Hypothalamus (tissue), 51 donors: Measurements from ENCODE around the gene PPFIA4.
A peak's percentile ranks its signal among the peaks of the same experiment; 100 is the strongest.

Experiments used
- DNase-seq, 51 donors: peaks; one replicate each; lab custom pipeline; 2025; lab: John Stamatoyannopoulos, UW

PPFIA4 gene

DNA sequence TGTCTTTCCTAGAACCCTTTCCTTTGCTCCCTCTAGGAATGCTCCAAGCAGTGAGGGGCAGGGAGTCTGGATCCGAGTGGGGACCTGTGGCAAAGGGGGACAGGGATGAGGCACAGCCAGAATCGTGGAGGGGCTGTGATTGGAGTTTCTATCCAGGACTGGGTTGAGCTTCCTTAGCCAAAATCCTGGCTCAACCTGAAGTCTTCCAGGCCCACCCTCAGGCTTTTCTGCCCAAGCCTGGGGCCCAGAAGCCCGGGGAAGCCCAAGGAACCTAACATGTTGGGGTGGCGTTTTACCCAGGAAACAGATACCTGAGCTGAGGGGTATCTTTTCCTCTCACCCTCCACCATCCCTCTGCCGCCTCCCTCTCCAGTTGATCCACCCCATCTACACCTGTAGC lies 54.2 kb downstream of the PPFIA4 start:
- DNase-seq, result no peak

DNA sequence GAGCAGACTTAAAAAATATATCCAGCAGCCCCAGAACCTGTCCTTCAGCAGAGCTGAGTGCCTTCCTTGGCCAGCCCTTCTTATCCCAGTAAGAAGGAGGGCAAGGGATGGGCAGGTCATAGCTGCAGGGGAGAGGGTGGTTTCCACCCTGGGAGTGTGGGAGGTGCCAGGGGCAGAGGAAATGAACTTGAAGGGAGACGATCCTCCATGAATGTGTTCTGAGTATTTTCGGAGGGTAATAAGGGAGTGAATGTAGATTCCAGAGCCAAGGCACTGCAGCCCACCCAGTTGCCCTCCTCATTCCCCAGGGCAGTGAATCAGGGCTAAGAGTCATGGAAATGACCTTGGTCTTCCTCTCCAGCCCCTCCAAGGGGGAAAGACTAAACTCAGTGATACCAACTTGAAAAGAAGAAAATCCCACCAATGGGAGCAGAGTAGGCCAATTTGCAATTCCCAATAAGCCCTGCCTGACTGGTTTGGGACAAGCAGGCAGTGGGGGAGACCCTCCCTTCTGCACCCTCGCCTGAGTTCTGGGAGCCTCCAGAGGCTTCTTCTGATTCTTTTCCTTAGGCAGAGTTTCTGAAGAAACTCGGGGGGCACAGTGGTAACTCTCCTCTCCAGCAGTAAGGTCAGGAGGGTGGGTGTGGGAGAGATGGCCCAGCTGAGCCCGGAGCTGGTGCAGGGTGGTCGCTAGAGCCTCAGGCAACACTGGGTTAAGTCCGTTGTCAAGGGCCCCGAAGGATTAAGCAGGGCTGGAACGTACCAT lies 55.4 kb downstream of the PPFIA4 start:
- no peak for DNase-seq

DNA sequence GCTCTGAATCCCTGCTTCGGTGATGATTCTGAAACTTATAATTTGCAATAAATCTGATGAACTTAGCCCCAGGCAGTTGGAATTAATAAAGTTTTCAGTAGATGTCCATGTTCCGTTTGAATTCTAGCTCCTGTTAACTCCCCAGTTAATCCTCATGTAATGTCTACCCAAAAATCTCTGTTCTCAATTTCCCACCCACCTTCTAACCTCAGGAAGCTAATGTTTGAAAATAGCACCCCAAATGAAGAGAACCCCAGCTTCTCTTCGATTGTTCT lies 55.9 kb downstream of the PPFIA4 start:
- no peak for DNase-seq

DNA sequence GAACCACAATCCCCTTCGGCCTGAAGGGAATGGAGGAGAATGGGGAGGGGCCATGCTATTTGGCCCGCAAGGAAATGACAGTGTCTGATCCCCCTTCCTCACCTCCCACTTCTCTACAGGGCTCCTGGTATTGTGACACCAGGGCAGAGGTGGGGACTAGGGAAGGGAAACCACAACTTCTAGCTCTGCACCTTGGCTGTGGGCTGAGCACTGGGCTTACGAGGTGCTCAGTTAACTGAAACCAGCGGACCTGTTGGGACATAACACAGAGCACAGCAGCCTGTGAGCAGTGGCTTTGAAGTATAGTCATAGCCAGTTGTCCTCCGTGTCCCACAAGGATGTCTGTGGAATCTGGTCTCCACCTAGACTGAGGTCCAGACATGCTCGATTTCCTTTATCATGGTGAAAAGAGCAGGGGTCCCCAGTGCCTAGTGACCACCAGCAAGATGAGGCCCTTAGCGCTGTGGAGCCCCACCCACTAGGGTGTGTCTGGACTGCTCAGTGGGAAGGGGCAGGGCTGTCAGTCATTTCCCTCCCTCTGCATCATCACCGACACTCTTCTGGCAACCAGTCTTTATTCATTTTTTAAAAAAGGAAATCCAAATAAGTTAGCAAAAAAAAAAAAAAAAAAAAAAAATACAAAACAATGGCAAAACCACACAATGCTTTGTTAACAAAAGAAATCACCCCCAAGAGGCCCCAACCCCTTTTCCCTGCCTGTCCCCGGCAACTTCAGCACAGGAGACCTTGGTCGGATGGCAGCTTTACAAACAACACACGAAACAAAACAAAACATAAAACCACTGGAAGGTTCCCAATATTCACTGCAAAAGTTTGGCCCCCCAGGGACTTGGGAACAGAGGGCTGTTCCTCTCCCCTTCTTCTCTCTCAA lies 56.5 kb downstream of the PPFIA4 start:
- DNase-seq, result no peak

DNA sequence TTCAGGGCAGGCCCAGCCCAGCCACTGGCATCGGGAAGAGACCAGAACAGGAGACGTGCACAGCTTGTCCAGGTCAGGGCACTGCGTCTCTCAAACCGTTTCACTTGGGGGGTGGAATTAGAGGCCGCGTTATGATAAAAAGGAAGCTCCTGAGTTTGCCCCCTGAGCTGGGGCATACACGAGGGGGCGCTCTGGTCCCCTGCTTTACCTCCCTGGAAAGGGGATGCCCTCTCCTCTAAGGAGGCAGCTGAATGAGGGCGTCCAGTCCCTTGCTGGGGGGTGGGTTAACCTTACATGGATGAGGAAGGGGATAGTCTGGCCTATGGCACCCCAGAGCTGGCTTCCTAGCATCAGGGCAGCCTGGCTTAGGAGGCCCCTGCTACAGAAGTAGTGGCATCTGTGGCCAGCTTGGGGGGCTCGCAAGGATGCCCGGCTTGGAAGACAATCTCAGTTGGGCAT lies 57.2 kb downstream of the PPFIA4 start:
- DNase-seq, result no peak

DNA sequence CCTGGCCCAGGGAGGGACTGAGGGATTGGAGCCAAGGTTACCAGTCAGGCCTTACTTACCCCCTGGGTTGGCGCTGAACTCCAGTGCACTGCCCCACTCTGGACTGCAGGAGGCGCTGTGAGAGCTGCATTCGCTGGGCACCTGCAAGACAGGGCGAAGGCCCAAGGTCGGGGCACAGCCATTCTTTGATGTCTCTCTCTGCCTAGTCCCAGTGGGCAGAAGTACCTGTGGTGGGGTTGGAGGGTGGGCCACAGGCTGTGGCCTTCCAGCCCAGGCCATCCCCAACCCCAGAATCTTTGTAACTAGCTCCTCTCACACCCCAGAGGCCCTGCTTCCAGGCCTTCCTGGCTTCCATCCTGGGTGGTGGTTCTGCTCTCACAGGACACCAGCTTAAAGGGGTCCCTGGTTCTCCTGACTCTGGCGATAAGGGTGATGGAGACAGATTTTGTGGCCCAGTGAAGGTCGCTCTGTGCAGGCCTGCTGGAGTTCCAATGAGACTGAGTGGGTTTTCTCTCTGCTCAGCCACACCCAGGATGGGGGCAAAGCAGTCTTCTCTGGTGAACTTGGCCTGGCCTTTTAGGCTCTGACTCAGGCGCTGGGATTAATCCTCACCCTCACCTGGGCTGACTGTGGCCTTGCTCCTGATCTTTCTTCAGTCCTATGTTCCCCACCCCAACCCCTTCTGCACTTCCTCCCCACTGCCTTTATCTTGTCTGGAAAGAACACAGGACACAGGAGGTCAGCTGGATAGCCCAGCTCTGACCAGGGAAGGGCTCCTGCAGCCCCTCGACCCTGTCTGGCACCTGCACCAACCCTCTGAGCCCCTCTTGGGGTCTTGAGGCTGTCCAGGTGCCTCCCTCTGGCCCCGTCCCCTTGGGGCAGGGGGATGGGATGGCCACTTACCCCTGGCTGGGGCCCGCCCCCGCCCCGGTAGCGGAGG lies 58.6 kb downstream of the PPFIA4 start:
- DNase-seq, result no peak

DNA sequence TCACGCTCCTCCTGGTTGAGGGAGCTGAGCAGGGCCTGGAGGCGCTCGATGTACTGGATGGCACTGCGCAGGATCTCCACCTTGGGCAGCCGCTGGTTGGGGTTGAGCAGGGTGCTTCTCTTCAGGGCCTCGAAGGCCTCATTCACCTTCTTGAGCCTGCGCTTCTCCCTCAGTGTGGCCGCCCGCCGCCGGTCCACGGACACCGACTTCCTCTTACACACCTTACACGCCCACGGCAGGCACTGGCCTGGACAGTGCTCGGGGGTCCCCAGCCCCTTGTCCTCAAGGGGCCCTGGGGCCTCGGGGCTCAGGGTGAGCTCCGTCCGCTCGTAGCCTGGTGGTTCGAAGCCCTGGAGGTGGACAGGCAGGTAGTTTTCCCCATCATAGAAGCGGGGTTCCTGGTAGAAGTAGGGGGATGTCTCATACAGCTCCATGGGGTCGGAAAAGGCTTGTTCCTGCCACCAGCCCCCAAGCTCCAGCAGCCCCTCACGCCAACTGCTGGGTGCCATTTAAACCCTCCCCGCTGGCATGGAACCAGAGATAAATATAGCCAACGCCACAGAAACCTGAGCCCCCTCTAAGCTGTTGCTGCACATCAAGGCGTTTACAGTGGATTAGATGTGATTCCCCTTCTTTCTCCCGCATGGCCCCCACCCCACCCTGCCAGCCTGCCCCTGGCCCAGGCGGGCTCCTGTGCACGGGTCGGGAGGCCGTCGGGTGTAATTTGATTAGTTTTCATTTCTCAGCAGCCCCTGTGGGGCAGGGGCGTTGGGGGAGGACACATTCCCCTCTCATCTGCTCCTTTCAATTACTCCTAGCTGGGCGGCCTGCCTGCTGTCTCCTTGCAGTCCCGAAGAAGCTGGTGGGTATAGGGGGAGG lies 59.5 kb downstream of the PPFIA4 start, which contains the start of gene MYOG:
MYOG (minus strand) TSS at position 485 of the 879 bp plus-strand sequence; CDS start at position 434, 51 bp downstream.
- no peak for DNase-seq

DNA sequence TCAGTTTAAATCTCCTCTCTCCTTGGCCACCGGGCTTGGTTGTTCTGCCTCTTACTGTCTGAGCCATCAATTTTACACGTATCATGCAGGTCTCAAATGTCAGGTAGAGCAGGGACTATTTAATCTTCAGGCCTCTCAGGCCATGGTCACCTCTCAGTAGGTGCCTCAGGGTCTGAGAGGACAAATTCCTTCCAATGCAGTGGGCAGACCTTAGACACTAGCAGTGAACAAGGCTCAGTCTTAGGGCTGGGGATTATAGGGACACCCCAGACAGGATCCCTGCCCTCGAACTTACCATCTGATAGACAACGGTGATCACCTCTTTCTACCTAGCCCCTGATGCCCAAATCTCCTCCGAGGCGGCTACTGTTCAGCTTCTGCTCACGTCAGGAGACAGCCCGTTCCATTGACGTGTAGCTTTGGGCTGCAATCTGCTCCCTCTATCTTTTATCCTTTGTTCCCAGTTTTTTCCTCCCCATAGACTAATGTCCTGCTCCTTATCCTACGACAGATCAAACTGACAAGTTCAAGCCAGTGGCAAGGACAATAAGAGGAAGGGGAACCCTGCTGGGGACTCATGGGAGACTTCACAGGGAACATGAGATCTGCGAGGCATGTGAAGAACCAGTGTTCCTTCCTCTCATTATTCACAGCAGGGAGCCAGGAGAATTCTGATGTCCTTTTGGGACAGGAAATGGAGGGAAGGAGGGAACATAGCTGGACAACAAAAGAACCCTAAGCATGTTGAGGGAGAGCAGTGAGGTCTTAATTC lies 60.9 kb downstream of the PPFIA4 start:
- DNase-seq, result no peak

DNA sequence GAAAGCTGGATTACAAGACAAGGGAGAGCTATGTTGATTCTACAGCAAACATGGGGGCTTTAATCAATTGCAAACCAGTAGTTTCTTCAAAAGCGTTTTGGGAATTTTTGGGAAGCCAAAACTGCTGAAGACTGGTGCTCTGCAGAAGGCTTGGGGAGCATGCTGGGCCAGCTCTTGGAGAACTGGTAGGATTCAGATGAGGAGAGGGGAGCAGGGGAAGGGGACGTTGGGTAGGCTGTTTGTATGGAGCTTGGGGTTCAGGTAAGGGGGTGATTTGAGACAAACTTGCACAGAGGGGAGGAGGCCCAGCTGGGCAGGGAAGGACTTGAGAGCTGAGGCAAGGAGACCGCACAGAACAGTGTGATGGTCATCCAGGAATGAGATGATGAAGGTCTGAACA lies 62.1 kb downstream of the PPFIA4 start:
- DNase-seq, result no peak

DNA sequence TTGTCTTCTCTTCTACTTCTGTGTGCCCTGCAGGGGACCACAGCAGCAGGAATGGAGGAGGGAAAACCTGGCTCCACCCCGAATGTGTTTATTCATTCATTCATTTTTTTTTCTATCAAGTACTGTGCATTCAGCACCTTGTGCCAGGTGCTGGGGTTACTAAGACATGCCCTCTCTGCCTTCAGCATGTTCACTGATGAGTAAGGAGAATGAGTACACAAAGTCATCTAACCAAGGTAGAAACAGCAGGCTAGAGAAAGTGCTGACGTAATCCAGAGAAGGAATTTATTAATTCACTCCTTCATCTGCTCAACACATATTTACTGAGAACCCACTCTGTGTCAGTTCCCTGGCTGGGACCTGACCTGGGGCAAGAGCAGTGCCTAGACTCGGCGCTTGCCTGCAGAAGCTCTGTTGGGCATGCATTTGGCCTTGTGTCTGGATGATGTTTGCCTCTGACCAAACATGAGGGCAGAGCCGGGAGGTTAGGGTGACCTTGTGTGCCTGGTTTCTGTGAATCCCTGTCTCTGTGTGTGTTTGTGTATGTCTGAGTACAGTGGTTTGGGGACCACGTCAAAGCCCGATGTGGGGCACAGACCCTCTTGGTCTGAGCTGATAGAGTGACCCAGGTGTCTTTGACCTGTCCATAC lies 62.8 kb downstream of the PPFIA4 start:
- no peak for DNase-seq

DNA sequence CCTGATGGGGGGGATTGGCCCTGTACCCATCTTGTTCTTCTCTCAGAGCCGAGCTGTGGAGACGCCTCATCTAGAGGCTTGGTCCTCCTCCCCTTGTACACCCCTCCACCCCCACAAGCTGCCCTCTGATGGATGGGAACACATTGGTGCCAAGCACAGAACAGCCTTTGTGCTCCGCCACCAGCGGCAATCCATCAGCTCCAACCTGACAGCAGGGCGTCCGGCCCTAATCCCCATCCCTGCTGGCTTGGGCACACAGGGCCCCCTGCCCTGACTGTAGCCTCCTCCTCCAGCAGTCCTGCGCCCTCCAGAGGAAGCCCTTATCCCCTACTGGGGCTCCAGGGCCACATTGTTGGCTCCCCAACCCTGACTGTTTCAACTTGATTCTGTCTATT lies 63.4 kb downstream of the PPFIA4 start:
- DNase-seq, result peak in 1 of 51 donors; percentile 24

DNA sequence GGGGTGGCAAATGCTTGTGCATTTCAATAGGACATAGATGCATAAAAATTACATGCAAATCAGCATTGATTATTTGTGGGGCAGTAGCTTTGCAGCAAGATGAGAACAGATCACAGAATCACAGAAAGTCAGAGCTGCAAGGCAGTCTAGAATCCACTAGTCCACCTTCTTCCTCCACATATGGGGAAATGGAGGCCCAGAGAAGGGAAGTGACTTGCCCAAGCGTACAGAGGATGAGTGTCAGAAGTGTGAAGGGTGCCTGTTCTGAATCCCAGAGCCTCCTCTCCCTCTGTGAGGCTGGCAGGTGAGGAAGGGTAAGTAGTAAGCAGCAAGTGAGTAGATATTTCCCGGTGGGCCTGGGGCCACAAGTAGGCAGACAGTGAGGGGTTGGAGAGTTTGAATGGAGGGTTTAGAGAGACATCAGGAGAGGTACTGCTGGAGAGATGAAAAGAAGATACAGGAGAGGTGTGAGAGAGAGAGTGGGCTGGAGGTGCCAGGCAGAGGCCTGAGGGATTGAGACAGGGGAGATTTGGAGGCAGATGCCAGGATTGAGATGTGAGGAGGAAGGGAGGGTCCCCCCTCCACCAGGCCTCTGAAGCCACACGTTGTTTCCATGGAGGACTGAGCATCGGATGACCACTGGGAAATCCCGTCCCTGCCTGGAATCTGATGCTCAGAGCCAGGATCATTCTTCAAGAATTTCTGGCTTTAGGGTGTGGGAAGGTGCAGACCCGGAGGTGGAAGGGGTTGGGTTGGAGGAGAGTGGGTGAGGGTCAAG lies 64.3 kb downstream of the PPFIA4 start:
- DNase-seq, result no peak

DNA sequence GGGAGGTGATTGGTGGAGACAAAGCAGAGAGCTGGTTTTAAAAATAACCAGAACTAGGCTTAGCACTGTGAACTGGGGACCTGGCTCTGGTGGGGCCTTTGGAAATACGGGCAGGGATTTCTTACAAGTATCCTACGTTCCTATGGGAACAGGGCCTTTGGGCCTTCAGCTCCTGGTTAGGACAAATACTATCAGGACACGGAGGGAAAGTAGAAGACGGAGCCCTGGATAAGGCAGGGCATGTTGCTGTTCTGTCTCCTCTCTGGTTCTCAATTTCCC lies 64.8 kb downstream of the PPFIA4 start:
- DNase-seq, result no peak

DNA sequence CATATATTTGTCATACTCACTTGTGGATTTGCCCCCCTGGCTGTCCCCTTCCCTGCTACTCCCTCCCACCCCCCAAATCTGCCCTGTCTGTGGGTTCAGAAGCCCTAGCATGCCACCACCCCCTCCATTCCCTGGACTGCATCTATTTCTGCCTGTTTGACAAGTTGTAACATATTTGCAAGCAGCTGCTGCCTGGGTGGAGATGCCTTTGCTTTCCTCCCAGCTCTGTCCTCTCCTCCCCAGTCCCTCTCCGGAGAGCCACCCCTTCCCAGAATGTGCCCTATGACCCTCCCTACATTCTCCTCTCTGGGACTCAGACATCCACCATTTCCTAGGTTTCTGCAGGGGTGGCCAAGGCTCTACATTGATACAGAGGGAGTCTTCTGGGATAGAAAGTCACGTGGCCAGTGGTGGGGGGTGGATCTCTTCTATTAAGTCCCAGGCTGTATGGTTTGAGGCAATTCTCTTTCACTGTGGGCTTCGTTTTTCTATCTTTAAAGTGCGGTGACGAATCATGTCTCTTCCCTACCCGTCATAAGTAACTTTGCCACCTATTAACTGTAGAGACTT lies 65.6 kb downstream of the PPFIA4 start:
- no peak for DNase-seq

DNA sequence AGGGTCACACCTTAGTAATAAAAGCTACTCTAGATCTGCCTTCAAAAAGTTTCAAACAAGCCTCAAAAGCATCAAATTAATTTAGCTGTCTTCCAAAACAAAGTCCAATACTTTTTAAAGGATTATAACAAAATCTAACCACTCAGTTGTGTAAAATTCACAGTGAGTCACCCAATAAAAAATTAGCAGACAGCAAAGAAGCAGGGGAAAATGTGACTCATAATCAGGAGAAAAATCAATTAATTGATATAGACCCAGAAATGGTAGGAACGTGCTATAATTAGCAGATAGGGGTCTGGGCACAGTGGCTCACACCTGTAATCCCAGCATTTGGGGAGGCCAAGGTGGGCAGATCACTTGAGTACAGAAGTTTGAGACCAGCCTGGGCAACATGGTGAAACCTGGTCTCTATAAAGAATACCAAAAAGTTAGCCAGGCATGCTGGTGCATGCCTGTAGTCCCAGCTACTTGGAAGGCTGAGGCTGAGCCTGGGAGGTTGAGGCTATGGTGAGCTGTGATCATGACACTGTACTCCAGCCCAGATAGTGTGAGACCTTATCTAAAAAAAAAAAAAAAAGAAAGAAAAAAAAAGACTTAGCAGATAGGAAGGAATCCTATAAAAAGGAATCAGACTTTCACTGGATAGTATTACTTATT lies 67.6 kb downstream of the PPFIA4 start:
- DNase-seq, result no peak

DNA sequence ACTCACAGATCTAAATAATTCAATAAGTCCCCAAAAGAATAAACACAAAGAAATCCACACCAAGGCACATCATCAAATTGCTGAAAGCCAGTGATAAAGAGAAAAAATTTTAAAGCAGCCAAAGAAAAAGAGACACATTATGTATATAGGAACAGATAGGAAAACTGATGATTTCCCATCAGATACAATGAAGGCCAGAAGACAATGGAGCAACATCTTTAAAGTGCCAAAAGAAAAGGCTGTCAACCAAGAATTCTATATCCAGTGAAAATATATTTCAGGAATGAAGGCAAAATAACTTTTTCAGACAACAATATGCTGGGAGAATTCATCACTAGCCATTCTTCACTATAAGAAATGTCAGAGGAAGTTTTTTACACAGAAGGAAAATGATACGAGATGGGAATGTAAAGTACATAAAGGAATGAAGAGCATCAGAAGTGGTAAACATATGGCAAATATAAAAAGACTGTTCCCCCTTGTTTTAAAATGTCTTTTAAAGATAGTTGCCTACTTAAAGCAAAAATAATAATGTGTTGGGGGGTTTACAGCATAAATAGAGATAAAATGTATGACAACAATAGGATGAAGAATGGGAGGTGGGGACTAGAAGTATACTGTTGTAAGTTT lies 68.9 kb downstream of the PPFIA4 start:
- no peak for DNase-seq

DNA sequence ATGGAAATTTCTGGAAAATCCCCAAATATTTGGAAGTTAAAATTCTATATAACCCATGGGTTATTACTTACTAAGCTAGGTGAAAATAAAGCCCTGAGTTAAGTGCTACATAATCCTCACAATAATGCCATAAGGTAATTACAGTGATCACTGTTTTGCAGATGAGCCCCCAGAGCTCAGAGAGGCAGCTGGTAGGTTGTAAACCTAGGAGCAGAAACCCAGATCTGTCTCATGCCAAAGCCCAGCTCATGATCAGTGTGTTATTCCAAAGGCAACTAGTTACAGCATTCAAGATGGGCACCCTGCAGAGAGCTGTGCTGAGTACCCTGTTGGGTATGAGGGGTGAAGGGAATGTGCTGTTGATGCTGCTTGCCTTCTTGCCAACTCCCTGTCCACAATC lies 70.3 kb downstream of the PPFIA4 start:
- DNase-seq, result no peak
